BE2C (cell line): ENCODE measurements around the gene SMG5.
A peak's percentile ranks its signal among the peaks of the same experiment; 100 is the strongest.

Source experiments
- DNase-seq: peaks from one replicate; pipeline ENCODE4 v3.0.0-alpha.2; 2020
- H3K27me3 ChIP-seq: fragments of 250-450 bp; sonication (Bioruptor Pico); 2 replicates; pipeline ENCODE4 v1.5.1; 2020; ENCODE audit warnings: mild to moderate bottlenecking
- H3K36me3 ChIP-seq: fragments of 250-450 bp; sonication (Bioruptor Pico); 2 replicates; pipeline ENCODE4 v1.5.1; 2020; ENCODE audit warnings: mild to moderate bottlenecking
- H3K4me1 ChIP-seq: fragments of 250-450 bp; sonication (Bioruptor Pico); 2 replicates; pipeline ENCODE4 v1.5.1; 2020
- H3K4me3 ChIP-seq: 2 replicates; pipeline ENCODE4 v1.5.1; 2011; ENCODE audit warnings: low read depth, low read length
- H3K9me3 ChIP-seq: fragments of 250-450 bp; sonication (Bioruptor Pico); 2 replicates; pipeline ENCODE4 v1.5.1; 2020
- TF ChIP-seq, protein P1 (sequence below): IDR thresholded peaks from 2 replicates; pipeline ENCODE4 v1.5.1; 2012; ENCODE audit warnings: mild to moderate bottlenecking, low read depth, low read length

The SMG5 gene

DNA sequence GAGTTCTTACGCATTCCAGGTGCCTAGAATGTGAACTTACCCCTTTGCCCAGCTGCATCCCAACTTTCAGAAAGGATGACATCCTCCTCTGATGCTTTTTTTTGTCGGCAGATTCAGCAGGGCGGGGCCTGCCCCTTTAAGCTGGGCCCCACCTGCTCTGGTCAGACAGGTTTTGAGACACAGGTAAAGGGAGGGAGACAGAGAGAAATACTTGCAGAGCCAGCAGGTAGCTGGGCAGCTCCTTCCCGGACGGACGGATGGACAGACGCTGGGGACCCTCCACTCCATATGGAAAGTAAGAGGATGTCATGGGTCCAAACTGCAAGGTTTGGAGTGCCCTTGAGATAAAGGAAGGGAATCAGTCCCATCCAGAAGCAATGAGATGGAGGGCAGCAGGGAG is 1.5 kb upstream of the SMG5 start, which contains the start of gene TMEM79:
TSS of gene TMEM79 (plus strand) at position 214 of the 400 bp plus-strand sequence. CDS start 902 bp downstream, outside the sequence.
- Histone ChIP-seq H3K27me3 (no peaks in the 10 kb centered on the region), H3K4me3 (peak within 1 kb of the TSS; percentile 73), H3K9me3 (no peaks in the 10 kb centered on the region), H3K4me1 (peaks cover 5% of the 10 kb centered on the region; the same call in 1 of the 2 replicates), H3K36me3 (peaks cover 25% of the 10 kb centered on the region)
- TF ChIP-seq, protein P1, sequence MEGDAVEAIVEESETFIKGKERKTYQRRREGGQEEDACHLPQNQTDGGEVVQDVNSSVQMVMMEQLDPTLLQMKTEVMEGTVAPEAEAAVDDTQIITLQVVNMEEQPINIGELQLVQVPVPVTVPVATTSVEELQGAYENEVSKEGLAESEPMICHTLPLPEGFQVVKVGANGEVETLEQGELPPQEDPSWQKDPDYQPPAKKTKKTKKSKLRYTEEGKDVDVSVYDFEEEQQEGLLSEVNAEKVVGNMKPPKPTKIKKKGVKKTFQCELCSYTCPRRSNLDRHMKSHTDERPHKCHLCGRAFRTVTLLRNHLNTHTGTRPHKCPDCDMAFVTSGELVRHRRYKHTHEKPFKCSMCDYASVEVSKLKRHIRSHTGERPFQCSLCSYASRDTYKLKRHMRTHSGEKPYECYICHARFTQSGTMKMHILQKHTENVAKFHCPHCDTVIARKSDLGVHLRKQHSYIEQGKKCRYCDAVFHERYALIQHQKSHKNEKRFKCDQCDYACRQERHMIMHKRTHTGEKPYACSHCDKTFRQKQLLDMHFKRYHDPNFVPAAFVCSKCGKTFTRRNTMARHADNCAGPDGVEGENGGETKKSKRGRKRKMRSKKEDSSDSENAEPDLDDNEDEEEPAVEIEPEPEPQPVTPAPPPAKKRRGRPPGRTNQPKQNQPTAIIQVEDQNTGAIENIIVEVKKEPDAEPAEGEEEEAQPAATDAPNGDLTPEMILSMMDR, result no peak
- no peak for DNase-seq

DNA sequence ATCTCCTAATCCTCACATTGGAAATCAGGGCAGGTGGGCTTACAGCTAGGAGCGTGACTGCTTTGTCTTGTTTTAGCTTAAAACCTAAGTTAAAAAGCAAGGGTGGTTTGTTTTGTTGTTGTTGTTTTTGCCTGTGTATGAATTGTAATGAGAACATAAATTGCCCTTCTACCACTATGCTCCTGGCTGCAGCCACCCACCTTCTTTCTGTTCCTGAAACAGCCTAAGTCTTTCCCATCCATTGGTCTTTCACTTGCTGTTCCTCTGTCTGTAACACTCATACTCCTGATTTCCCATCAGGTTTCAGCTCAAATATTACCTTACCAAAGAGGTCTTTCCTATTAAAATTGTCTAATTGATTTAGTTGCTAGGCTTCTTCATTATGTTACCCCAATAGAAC is 896 bp upstream of the SMG5 start:
- Histone ChIP-seq H3K4me1 (peaks cover 5% of the 10 kb centered on the region; the same call in 1 of the 2 replicates), H3K36me3 (peaks cover 27% of the 10 kb centered on the region), H3K9me3 (no peaks in the 10 kb centered on the region), H3K4me3 (peak overlapping the region; percentile 73), H3K27me3 (no peaks in the 10 kb centered on the region)
- TF ChIP-seq, protein P1, result no peak
- DNase-seq, result no peak

DNA sequence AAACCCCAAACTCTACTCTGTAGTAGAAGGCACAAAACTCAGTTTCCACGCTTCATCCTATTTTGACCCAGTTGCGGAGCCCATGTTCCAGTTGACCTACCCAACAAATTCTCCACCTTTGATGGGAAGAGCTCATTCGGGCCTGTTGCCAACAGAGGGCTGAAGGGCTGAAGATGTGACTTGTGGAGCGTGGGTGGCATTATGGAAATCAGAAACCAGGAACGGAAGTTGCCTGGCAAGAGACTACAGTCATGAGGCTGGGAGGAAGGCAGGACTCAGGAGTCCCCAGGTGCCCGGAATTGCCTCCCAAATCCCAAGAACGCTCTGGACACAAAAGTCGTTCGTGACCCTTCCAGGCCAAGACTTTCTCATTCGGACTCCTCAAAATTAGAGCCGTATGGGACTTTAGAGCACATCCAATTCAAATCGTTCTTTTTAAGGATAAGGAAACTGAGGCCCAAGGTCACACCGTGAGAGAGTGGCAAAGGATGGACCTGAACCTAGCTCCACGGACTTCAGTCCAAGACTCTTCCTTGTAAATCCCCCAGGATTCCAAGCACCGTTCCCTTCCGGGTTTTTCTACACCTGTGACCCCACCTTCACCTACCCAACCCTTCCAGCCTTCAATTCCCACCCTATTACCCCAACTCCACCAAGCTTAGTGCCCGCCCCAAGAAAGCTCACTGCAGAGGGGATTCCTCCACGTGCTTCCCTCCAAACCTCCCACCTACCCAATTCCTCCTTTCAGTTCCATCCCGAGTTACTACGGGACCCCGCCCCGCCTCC is 739 bp downstream of the SMG5 start:
- Histone ChIP-seq H3K36me3 (peaks cover 43% of the 10 kb centered on the region), H3K9me3 (no peaks in the 10 kb centered on the region), H3K27me3 (no peaks in the 10 kb centered on the region), H3K4me1 (peaks cover 5% of the 10 kb centered on the region; the same call in 1 of the 2 replicates), H3K4me3 (peak overlapping the region; percentile 73)
- TF ChIP-seq, protein P1, result no peak
- peak; percentile 62 for DNase-seq

- peak overlapping the region; percentile 73 for H3K4me3 ChIP-seq
- H3K27me3 ChIP-seq, result no peaks in the 10 kb centered on the region
- H3K4me1 ChIP-seq, result peaks cover 5% of the 10 kb centered on the region; the same call in 1 of the 2 replicates
- peaks cover 49% of the 10 kb centered on the region for H3K36me3 ChIP-seq
- TF ChIP-seq, protein P1, result 0 out of 2 replicates have a peak, but pooled peaks have one; percentile 12
- no peaks in the 10 kb centered on the region for H3K9me3 ChIP-seq
- DNase-seq, result peak; percentile 71
These were observed 1.3 kb downstream of the SMG5 start for GRCh38 chr1:156281281-156281680.

GRCh38 chr1:156279837-156280236 is 2.8 kb downstream of the SMG5 start:
- TF ChIP-seq, protein P1, result no peak
- no peaks in the 10 kb centered on the region for H3K27me3 ChIP-seq
- no peak for DNase-seq
- no peaks in the 10 kb centered on the region for H3K9me3 ChIP-seq
- peaks cover 5% of the 10 kb centered on the region; the same call in 1 of the 2 replicates for H3K4me1 ChIP-seq
- H3K36me3 ChIP-seq, result peaks cover 62% of the 10 kb centered on the region
- no peak overlapping the region for H3K4me3 ChIP-seq

DNA sequence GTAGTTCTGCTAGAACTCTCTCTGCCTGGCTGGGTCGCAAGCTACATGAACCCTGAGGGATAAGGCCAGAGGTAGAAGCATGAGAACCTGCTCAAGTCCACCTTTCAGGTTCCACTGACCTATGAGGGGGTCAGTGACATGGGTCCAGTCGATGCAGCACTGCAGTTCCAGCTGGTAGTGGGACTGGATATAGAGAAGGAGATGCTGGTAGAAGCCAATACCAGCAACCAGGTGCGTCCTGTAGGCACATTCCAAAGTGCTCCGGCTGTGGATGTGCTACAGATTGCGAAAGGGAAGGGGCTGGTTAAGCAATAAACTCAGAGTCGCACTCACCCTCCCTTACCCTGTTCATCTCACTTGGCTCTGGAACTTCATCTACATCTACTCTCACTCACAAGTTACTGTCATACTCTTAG is 5.7 kb downstream of the SMG5 start:
- Histone ChIP-seq H3K4me3 (no peak overlapping the region), H3K4me1 (peaks cover 5% of the 10 kb centered on the region; the same call in 1 of the 2 replicates), H3K27me3 (no peaks in the 10 kb centered on the region), H3K36me3 (peaks cover 91% of the 10 kb centered on the region), H3K9me3 (no peaks in the 10 kb centered on the region)
- DNase-seq, result no peak
- TF ChIP-seq, protein P1, result no peak
